Measurements from ENCODE around the gene CBLN3.
"Not testable (repeated sequence)": the region's sequence is repeated elsewhere in the genome, so short reads cannot be mapped to it uniquely, and the experiment has no call there.

Gene CBLN3

DNA sequence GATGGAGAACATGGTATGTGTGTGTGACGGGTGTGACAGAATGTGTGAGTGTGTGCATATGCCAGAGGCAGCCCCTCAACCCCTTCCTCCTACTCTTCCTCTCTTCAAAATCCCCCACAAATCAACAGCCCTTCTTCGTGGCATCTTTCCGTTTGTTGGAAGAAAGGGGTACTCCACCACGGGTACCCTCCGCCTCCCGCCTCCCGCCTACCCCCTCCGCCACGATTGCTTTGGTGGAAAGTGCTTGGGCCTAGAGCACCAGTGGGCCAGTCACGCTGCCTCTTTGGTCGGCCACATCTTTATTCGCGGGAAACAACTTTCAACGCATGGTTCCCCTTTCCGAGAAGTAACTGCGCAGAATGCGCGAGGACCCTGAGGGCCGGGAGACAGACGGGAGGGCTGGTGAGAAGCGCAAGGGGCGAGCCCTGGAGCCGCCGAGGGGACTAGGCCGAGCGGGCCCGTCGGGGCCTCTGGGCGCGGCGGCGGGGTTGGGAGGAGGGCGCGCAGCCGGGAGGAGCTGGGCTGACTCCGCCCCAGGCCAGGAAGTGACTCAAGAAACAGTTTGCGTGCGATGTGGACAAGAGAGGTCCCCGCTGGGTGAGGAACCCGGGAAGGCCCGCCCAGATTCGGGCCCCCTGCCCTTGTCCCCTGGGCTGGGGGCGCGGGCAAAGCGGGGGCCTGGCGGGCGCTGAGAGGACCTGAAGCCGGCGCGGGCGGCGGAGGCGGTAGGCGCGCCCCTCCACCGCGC is at the start of gene CBLN3, which contains the start of gene KHNYN:
Gene CBLN3 (minus strand): TSS at position 274 of the 748 bp plus-strand sequence. CDS start 614 bp downstream, outside the sequence.
Gene KHNYN (plus strand): TSS at position 560 of the 748 bp plus-strand sequence. CDS start 777 bp downstream, outside the sequence.
- DNase-seq (ENCODE audit: low read depth, low spot score) = peak; percentile 74

DNA sequence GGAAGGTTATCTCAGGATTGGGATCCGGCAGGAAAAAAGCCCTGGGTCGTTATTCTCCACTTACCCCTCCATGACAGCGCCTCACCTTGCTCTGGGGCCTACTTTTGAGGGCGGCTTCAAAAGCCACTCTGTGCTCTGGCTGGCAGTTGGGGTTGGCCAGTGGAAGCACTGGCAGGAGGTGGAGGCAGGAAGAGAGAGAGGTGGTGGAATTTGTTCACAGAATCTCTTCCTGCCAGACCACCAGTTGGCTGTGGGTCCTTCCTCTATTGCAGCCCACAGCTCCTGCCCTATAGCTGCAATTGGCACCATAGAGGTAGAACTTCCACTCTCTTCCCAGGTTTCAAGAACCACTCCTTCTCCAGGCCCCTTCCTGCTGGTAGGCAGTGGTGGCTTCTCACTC is 45.8 kb upstream of the CBLN3 start:
- no peak for DNase-seq (ENCODE audit: low read depth, low spot score)

DNA sequence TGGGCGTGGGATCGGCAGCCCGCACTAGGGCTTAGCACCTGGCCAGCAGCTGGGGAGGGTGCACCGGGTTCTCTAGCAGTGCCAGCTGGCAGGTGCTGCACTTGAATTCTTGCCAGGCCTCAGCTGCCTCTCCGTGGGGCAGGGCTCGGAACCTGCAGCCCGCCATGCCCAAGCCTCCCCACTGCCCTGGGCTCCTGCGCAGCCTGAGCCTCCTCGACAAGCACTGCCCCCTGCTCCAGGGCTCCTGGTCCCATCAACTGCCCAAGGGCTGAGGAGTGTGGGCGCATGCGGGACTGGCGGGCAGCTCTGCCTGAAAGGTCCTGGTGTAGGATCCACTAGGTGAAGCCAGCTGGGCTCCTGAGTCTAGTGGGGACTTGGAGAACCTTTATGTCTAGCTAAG is 43.7 kb upstream of the CBLN3 start:
- DNase-seq (ENCODE audit: low read depth, low spot score) = no peak

DNA sequence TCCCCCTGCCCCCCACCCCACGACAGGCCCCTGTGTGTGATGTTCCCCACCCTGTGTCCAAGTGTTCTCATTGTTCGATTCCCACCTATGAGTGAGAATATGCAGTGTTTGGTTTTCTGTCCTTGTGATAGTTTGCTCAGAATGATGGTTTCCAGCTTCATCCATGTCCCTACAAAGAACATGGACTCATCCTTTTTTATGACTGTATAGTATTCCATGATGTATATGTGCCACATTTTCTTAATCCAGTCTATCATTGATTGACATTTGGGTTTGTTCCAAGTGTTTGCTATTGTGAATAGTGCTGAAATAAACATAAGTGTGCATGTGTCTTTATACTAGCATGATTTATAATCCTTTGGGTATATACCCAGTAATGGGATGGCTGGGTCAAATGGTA is 41.0 kb upstream of the CBLN3 start:
- DNase-seq (ENCODE audit: low read depth, low spot score) = not testable (repeated sequence)

DNA sequence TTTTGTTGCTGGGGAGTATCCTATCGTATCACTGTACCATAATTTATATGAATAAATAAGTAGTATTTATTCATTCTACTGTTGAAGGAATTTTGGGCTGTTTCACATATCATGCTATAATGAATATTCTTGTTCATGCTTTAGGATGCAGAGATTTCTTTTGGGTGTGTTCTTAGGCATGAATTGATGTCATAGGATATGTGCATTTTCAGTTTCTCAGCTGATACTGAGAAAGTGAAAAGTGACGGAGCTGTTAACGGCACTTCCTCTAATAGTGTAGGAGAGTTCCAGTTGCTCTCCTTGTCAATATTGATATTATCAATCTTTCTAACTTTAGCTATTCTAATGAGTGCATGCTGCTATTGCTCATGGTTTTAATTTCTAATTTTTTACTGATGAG is 36.3 kb upstream of the CBLN3 start:
- DNase-seq (ENCODE audit: low read depth, low spot score) = no peak

DNA sequence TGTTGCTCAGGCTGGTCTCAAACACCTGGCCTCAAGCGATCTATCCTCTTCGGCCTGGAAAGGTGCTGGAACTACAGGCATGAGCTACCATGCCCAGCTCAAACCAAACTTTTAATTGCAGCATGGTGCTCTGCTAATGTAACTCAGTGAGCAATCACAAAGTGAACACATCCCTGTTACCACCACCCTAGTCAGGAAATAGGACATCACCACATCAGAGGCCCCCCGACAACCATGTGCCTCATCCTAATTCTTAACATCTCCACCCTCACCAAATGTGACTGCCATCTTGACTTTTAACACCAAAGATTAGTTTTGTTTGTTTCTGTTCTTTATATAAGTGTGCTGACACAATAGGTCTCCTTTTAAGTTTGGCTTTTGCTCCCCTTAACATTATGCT is 35.9 kb upstream of the CBLN3 start:
- no peak for DNase-seq (ENCODE audit: low read depth, low spot score)

DNA sequence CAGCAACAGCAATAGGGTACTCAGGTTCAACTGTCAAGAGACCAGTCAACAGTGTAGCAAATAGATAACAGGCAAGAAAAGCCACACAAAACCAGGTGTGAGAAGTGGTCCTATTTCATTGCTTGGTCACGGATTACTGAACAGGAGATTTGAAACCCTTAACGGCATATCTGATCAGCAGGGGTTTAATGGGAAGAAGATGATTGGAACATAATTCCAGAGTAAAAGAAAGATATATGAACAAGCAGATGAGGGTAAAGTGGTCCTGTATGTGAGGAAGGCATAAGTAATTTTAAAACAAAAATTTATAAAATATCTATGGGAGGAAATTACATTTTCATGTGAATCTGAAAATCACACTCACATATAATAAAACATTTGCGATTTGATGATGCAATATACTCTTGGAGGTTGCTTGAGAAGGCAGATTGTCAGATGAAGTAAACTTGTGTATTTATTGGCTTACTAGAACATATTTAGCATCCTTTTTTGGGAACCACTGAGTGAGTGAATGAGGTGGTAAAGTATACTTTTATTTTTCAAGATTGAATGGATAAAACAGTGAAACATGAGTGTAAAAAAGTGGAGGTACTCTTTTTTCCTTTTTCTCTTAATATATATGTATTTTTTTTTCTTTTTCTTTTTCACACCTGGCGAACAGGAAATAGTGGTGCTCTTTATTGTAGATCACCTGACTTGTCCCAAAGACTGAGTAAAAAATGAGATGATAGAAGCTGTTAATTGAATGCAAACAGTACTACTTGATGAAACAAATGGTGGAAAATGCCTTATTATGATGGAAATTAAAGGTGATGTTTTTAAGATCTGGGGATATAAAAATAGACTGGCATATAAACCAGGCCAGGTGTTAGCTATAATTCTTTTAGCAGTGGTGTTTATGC is 34.7 kb upstream of the CBLN3 start:
- no peak for DNase-seq (ENCODE audit: low read depth, low spot score)

DNA sequence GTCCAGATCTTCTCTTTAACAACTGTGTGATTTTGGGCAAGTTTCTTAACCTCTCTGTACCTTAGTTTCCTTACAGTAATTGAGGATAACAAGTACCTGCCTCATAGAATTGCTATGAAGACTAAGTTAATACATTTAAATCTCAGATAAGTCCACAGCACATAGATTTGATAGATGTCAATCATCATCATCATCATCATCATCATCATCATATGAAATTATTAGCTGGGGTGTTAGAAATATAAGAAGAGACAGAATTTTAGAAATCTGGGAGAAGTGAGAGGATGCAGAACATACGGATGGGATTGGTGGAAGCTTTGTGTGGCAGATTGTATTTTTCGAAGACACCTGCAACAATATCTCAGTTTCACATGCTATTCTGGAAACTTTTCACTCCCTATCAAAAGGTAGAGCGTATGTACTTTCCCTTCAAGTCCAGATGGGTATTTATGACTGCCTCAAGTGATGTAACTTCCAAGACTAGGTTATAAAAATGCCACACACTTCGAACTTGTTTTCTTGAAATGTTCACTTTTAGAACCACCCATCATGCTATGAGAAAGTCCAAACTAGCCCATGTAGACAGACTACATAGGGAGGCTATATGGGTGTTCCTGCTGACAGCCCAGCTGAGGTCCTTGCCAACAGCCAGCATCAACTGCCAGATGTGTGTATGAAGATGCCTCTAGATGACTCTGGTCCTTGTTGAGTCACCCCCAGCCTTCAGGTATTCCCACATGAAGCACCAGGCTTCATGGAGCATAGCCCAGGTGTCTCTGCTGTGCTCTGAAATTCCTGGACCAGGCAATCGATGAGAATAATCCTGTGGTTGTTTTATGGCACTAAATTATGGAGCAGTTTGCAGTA is 33.8 kb upstream of the CBLN3 start:
- no peak for DNase-seq (ENCODE audit: low read depth, low spot score)

DNA sequence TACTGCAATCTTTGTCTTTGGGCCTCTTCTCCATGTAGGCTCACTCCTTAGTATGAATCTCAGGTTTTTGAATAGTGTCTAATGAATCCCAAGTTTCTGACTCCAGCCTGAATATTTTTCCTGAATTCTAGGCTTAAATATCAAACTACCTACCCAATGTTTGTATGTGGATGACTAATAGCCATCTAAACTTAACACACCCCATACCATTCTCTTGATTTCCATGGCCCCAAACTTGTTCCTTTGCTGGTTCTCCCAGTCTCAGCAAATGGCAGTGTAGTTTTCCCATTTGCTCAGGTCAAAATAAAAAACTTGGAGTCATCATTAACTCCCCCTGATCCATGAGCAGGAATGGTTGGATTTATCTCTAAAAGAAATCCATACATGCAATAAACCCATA is 31.9 kb upstream of the CBLN3 start:
- DNase-seq (ENCODE audit: low read depth, low spot score) = no peak

DNA sequence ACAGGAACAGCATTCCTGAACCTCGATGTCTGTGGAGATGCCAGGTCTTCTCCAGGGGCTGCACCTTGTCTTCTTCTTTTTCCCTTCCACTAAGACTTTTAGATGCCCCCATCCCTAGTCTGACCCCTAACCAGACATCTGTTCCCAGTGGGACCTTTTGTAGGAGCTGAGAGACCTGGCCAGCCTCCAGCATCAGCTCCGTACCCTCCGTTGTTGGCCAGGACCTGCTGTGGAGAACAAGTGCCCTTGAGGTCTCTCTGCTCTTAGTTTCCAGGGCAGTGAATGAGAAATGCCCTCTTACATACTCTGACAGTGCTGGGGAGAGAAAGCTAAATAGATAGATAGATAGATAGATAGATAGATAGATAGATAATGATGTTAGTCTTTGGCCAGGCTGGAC is 29.9 kb upstream of the CBLN3 start:
- DNase-seq (ENCODE audit: low read depth, low spot score) = no peak

DNA sequence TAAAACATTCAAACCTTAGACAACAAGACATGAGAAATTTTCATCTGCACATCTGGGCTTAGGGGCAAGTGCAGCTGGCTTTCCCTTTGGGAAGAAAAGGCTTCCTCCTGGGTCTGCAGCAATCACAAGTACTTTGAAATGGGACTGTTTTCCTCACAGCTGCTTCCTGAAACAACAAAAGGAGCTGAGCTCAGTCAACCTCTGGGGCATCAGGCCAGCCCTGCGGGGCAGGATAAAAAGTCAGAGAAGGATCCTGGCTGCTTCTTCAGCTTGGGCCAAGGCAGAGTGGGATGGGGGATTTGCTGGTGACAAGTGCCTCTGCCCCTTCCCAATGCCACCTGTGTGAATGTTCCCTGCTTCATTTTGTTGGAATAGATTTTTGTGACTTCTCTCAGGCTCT is 29.3 kb upstream of the CBLN3 start:
- no peak for DNase-seq (ENCODE audit: low read depth, low spot score)

DNA sequence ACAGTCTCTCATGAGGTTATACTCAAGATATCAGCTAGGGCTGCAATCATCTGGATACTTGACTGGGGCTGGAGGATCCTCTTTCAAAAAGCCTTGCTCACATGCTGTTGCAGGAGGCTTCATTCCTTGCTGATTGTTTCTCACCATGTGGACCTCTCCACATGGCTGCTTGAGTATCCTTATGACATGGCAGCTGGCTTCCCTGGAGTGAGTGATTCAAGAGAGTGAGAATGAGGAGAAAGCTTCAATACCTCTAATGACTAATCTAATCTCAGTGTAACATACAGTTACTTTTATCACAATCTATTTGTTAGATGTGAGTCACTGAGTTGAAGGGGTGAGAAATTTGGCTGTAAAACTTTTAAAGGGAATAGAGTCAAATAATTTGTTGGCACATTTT is 27.5 kb upstream of the CBLN3 start:
- DNase-seq (ENCODE audit: low read depth, low spot score) = no peak

DNA sequence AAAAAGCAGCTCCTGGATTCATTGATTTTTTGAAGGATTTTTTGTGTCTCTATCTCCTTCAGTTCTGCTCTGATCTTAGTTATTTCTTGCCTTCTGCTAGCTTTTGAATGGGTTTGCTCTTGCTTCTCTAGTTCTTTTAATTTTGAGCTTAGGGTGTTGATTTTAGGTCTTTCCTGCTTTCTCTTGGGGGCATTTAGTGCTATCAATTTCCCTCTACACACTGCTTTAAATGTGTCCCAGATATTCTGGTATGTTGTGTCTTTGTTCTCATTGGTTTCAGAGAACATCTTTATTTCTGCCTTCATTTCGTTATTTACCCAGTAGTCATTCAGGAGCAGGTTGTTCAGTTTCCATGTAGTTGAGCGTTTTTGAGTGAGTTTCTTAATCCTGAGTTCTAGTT is 21.4 kb upstream of the CBLN3 start:
- DNase-seq (ENCODE audit: low read depth, low spot score) = not testable (repeated sequence)

DNA sequence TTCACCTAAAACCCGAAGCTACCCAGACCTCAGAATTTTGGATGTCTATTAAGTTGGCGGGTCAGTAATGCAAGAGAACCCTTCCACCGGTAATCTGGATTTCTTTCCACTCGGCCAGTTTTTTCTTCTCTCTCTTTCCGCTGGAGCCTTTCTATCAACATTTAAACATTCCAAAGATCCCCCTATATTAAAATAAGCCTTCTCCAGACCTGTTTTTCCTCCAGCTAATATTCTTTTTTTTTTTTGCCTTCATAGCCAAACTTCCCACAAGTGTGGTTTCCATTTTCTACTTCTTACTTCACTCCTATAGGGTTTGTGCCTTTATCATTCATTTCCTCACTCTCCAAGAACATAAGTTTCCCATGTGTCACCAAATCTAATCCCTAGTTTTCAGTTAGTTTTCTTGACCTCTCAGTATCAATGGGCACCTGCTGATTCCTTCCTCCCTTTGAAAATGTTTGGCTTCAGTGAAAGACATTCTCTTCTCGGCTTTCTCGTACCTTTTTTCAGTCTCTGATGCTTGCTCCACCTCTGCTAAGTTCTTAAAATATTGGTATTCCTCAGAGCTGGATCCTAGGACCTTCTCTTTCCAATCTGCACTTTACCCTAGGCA is 13.7 kb upstream of the CBLN3 start:
- no peak for DNase-seq (ENCODE audit: low read depth, low spot score)

DNA sequence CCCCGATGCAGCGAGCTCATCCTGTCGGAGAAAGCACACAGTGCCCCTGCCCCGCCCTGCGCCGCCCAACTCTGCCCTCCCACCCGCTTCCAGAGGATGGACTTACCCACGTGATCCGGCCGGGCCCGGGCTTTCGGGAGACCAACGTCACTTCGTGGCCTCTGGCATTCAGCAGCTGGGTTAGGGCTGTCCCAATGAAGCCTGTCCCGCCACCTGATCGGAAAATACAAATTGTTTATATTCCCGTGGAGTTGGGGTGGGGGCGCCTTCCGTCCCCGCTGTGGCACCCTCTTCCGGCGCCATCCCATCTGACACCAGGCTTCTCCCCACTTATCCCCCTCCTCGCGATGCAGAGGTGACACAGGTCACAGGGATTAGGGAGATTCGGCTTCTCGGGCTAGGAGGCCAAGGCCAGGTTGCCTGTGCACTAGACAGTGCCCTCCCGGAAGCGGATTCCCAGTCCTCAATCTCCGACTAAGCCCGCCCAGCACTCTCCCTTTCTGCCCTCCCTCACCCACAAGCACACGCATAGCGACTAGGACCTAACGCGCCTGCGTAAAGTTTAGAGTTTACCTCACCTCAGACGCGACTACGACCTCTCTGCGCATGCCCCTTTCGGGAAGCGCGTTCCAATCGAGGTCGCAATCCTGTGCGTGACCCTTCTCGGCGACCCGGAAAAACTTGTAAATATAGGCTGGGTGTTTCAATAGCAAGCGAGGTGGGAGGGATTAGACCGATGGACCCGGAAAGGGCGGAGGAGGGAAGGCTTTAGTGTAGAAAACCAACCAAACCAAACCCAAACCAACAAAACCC is 13.0 kb upstream of the CBLN3 start, which contains the start of gene SDR39U1:
Gene SDR39U1 (minus strand): TSS at position 537 of the 813 bp plus-strand sequence. CDS start 7 bp downstream, at position 530.
- peak; percentile 95 for DNase-seq (ENCODE audit: low read depth, low spot score)

DNA sequence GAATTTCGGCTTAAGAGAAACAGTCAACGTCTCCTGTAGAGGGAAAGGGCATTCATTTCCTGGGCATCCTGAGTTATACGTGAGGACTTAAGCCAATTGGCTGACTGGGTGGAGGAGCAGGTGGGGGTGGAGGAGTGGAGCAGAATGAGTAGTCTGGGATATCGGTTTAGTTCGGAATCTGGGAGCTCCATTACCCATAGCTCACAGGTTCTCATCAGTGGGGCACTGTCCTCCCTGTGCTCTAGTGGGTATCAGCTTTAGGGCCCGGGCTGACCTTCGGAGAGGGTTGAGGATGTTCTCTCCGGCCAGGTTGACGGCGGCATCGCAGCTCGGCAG is 12.4 kb upstream of the CBLN3 start:
- DNase-seq (ENCODE audit: low read depth, low spot score) = no peak

DNA sequence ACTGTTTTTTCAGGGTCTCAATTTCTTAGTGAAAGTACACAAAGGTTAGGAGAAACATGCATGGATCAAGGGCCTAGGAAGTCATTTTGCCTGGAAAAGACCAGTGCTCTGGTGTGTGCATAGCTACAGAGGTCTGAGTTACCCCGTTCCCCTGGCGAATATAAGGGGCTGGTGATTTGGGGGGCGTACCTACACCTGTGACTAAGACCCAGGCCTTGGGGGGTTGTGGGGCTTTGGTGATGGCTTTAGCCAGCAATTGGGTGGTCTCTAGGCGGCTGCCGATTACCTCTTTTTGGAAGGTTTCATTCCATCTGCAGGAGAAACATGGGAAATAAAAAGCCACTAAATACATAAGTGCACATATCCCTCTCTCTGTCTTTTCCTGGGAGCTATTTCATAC is 12.0 kb upstream of the CBLN3 start:
- no peak for DNase-seq (ENCODE audit: low read depth, low spot score)

DNA sequence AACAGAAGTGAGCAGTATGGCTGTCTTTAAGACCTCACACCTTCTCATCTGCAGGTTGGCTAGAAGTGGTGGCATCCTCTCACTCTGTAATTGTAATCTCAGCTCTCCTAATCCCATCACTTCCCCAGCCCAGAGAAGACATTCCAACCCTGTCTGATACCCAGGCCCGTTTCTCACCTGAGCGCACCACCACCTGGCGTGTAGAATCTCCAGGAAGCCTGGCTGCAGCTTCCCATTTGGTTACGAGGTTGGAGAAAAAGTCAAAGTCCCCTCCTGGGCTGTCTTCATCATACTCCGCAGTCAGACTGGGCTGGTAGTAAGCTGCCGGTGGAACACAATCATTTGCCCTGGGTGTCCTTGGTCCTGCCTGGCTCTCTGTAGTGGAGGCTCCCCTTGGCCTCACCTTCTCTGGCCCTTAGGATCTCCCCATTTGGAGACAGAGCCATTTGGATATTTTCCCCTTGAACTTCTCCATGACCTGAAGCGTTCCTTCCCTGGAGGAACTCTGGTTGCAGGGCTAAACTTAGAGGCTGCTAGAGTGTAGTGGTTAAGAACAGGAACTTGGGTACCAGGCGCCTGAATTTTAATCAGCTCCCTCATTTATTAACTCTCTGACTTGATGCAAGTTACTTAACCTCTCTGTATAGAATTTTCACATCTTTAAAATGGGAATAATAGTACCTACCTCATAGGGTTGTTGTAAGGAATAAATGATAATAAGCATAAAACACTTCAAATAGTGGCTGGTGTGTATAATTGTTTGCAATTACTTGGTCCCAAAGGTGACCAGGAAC is 11.3 kb upstream of the CBLN3 start:
- no peak for DNase-seq (ENCODE audit: low read depth, low spot score)

DNA sequence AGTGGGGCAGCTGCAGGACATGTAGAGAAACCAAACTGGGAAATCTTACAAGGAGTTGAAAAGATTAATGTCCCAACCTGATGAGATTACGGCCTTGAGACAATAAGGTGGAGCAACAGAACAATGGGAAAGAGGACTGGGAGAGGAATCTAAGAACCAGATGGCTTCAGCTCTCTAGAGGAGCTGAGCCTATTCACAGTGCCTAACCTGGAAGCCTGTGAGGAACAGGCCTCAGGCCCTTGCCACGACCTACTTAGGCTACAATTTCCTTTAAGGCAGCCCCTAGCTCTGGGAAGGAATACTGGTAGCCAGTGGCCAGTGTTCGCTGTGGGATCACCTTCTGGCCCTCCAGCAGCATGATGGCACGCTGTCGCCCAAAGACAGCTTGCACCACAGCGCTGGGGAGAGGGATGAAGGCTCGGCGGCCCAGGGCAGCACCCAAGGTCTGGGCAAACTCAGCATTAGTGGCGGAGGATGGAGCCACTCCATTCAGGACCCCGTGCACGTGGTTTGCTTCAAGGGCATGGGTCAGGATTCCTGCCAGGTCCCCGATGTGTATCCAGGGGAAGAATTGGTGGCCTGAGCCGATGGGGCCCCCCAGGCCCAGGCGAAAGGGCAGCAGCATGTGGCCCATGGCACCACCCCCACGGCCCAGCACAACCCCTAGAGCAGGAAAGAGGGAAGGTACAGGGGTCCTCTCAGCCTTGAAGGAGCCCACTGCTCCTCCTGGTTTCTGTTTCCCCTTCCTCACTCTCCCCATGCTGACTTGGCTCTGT is 10.6 kb upstream of the CBLN3 start:
- DNase-seq (ENCODE audit: low read depth, low spot score) = no peak

Data from activated naive CD8-positive, alpha-beta T cell treated with anti-CD3 and anti-CD28 coated beads, Interleukin-2, amount 50 U/mL, for 16 hours (primary cell).